ENCODE measurements around the gene NCOA1.

DNA sequence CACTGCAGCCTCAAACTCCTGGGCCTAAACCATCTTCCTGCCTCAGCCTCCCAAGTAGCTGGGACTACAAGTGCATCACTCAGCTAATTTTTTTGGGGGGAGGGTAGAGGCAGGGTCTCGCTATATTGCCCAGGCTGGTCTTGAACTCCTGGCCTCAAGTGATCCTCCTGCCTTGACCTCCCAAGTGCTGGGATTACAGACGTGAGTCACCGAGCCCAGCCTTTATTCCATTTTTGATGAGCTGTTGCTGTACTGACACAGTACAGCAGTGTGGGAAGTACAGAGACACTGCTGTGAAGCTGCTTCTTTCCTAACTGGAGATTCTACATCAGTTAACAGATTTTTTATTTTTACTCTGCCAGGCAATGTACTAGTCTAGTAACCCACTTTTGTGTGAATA is 283.3 kb downstream of the NCOA1 start:
- TF ChIP-seq, protein P1, sequence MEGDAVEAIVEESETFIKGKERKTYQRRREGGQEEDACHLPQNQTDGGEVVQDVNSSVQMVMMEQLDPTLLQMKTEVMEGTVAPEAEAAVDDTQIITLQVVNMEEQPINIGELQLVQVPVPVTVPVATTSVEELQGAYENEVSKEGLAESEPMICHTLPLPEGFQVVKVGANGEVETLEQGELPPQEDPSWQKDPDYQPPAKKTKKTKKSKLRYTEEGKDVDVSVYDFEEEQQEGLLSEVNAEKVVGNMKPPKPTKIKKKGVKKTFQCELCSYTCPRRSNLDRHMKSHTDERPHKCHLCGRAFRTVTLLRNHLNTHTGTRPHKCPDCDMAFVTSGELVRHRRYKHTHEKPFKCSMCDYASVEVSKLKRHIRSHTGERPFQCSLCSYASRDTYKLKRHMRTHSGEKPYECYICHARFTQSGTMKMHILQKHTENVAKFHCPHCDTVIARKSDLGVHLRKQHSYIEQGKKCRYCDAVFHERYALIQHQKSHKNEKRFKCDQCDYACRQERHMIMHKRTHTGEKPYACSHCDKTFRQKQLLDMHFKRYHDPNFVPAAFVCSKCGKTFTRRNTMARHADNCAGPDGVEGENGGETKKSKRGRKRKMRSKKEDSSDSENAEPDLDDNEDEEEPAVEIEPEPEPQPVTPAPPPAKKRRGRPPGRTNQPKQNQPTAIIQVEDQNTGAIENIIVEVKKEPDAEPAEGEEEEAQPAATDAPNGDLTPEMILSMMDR (IDR thresholded peaks at IDR 0.05) = no peak
- TF ChIP-seq EP300 (IDR thresholded peaks at IDR 0.05; ENCODE audit: borderline replicate concordance in 1 of 2, low read depth in 1 of 2, low read length in 1 of 2) = no peak
- no peak for TF ChIP-seq RCOR1 (IDR thresholded peaks at IDR 0.05; ENCODE audit: low read length)
- no peak for TF ChIP-seq SIN3A (IDR thresholded peaks at IDR 0.05; ENCODE audit: borderline replicate concordance, low read depth, low read length)
- TF ChIP-seq, protein P2, sequence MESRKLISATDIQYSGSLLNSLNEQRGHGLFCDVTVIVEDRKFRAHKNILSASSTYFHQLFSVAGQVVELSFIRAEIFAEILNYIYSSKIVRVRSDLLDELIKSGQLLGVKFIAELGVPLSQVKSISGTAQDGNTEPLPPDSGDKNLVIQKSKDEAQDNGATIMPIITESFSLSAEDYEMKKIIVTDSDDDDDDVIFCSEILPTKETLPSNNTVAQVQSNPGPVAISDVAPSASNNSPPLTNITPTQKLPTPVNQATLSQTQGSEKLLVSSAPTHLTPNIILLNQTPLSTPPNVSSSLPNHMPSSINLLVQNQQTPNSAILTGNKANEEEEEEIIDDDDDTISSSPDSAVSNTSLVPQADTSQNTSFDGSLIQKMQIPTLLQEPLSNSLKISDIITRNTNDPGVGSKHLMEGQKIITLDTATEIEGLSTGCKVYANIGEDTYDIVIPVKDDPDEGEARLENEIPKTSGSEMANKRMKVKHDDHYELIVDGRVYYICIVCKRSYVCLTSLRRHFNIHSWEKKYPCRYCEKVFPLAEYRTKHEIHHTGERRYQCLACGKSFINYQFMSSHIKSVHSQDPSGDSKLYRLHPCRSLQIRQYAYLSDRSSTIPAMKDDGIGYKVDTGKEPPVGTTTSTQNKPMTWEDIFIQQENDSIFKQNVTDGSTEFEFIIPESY (IDR thresholded peaks at IDR 0.05; ENCODE audit: borderline replicate concordance, low read depth) = no peak
- no peak for TF ChIP-seq RAD21 (IDR thresholded peaks at IDR 0.05; ENCODE audit: low read length)
